IMR-90 (cell line): ENCODE measurements around the gene RRP9. TPM values are rescaled to one million over a fixed set of nuclear protein-coding genes. Genes with fewer than 3 reads are reported as not detected.

ENCODE experiments used
- ATAC-seq: fragments of 200-7000 bp; cut with Tn5 transposase; 2 replicates; pipeline ENCODE4 v1.9.1; 2020; ENCODE audit warnings: low read depth, mild to moderate bottlenecking, moderate library complexity
- BruUV-seq: library from RNA; stranded (reverse); fragments of 400-500 nt; replicated peaks from 2 replicates; lab custom pipeline; 2021; lab: Mats Ljungman, UMichigan
- CTCF ChIA-PET: fragments of 300-600 bp; formaldehyde crosslinking; extraction: SDS; loops from one replicate; lab custom pipeline; 2021; ENCODE audit warnings: antibody characterized with exemption; lab: Yijun Ruan, JAX
- POLR2A ChIA-PET: fragments of 300-600 bp; sonication (Branson Sonifier 250); formaldehyde crosslinking; loops from one replicate; lab custom pipeline; 2022; ENCODE audit warnings: antibody characterized with exemption; ENCODE audit not compliant: unreplicated experiment; lab: Charles Lee
- DNase-seq: peaks from one replicate; pipeline ENCODE4 v3.0.0; 2013
- H2AFZ ChIP-seq: replicated peaks from 2 replicates; pipeline ENCODE3; 2013; ENCODE audit warnings: low read length, mild to moderate bottlenecking; ENCODE audit not compliant: poor library complexity
- H2AK5ac ChIP-seq: 2 replicates; pipeline ENCODE4 v1.6.1; 2013; ENCODE audit warnings: low read depth, low read length, inconsistent platforms
- H2AK9ac ChIP-seq: replicated peaks from 2 replicates; pipeline ENCODE3; 2013; ENCODE audit warnings: mild to moderate bottlenecking, low read depth, low read length, moderate library complexity; ENCODE audit not compliant: poor library complexity
- H2BK120ac ChIP-seq: 2 replicates; pipeline ENCODE4 v1.6.1; 2013; ENCODE audit warnings: low read depth, low read length, inconsistent platforms
- H2BK15ac ChIP-seq: 3 replicates; pipeline ENCODE4 v1.6.1; 2013; ENCODE audit warnings: low read depth, low read length, inconsistent platforms
- H2BK20ac ChIP-seq: 2 replicates; pipeline ENCODE4 v1.6.1; 2013; ENCODE audit warnings: low read depth, mild to moderate bottlenecking, inconsistent platforms, low read length, moderate library complexity
- H2BK5ac ChIP-seq: 2 replicates; pipeline ENCODE4 v1.6.1; 2013; ENCODE audit warnings: mild to moderate bottlenecking, low read depth, low read length, inconsistent platforms; ENCODE audit not compliant: poor library complexity, severe bottlenecking
- H3K14ac ChIP-seq: replicated peaks from 2 replicates; pipeline ENCODE4 v1.6.1; 2013; ENCODE audit warnings: low read depth, low read length, inconsistent platforms
- H3K18ac ChIP-seq: 2 replicates; pipeline ENCODE4 v1.6.1; 2013; ENCODE audit warnings: low read depth, low read length, control low read depth
- H3K23ac ChIP-seq: 2 replicates; pipeline ENCODE4 v1.6.1; 2013; ENCODE audit warnings: low read depth, low read length, inconsistent platforms
- H3K27ac ChIP-seq: 2 replicates; pipeline ENCODE4 v1.5.1; 2013; ENCODE audit warnings: mild to moderate bottlenecking, control low read depth, low read length; ENCODE audit not compliant: insufficient read depth
- H3K27me3 ChIP-seq: 2 replicates; pipeline ENCODE4 v1.6.1; 2013; ENCODE audit warnings: low read length; ENCODE audit not compliant: control insufficient read depth, insufficient read depth
- H3K36me3 ChIP-seq: 2 replicates; pipeline ENCODE4 v1.6.1; 2013; ENCODE audit warnings: low read length, mixed read lengths; ENCODE audit not compliant: control insufficient read depth, insufficient read depth
- H3K4ac ChIP-seq: 2 replicates; pipeline ENCODE4 v1.6.1; 2013; ENCODE audit warnings: low read depth, low read length, inconsistent platforms
- H3K4me1 ChIP-seq: 2 replicates; pipeline ENCODE4 v1.6.1; 2013; ENCODE audit warnings: low read length, mixed read lengths; ENCODE audit not compliant: control insufficient read depth, insufficient read depth
- H3K4me2 ChIP-seq: 2 replicates; pipeline ENCODE4 v1.6.1; 2013; ENCODE audit warnings: low read depth, mild to moderate bottlenecking, control low read depth, low read length, moderate library complexity
- H3K4me3 ChIP-seq: 2 replicates; pipeline ENCODE4 v1.5.1; 2013; ENCODE audit warnings: low read depth, mild to moderate bottlenecking, control low read depth, low read length, moderate library complexity; ENCODE audit not compliant: insufficient read depth
- H3K56ac ChIP-seq: 2 replicates; pipeline ENCODE4 v1.6.1; 2013; ENCODE audit warnings: low read length, inconsistent platforms; ENCODE audit not compliant: insufficient read depth; ENCODE audit errors: extremely low read depth
- H3K79me1 ChIP-seq, 2 experiments: 2 replicates each; pipeline ENCODE4 v1.6.1; 2013; ENCODE audit warnings: low read length in 2 of 2, inconsistent platforms in 1 of 2, low read depth in 1 of 2
- H3K9ac ChIP-seq: 2 replicates; pipeline ENCODE4 v1.6.1; 2013; ENCODE audit warnings: low read depth, low read length, control low read depth
- H3K9me1 ChIP-seq: 2 replicates; pipeline ENCODE4 v1.6.1; 2013; ENCODE audit warnings: low read length, inconsistent platforms; ENCODE audit not compliant: insufficient read depth
- H3K9me3 ChIP-seq: 2 replicates; pipeline ENCODE4 v1.6.1; 2013; ENCODE audit warnings: low read length; ENCODE audit not compliant: control insufficient read depth, insufficient read depth
- H4K20me1 ChIP-seq: 2 replicates; pipeline ENCODE4 v1.6.1; 2013; ENCODE audit warnings: low read length, inconsistent platforms; ENCODE audit not compliant: insufficient read depth
- H4K5ac ChIP-seq: 2 replicates; pipeline ENCODE4 v1.6.1; 2013; ENCODE audit warnings: mild to moderate bottlenecking, low read depth, low read length, control low read depth
- H4K8ac ChIP-seq, 2 experiments: 2 replicates each; pipeline ENCODE4 v1.6.1; 2013; ENCODE audit warnings: low read depth in 2 of 2, low read length in 2 of 2, control low read depth in 1 of 2, inconsistent platforms in 1 of 2
- H4K91ac ChIP-seq: 2 replicates; pipeline ENCODE4 v1.6.1; 2013; ENCODE audit warnings: low read depth, low read length, inconsistent platforms; ENCODE audit not compliant: insufficient read depth
- BHLHE40 ChIP-seq: fragments of 150-350 bp; IDR thresholded peaks from 2 replicates; pipeline ENCODE4 v1.6.1; 2016; ENCODE audit warnings: mild to moderate bottlenecking, low read depth, low read length
- CTCF ChIP-seq: conservative IDR thresholded peaks from 2 replicates; pipeline ENCODE4 v1.5.1; 2012; ENCODE audit warnings: mild to moderate bottlenecking, low read depth, low read length, improper control_type of control experiment
- ELK1 ChIP-seq: fragments of 150-350 bp; IDR thresholded peaks from 2 replicates; pipeline ENCODE4 v1.6.1; 2016; ENCODE audit warnings: low read depth, mild to moderate bottlenecking, low read length, moderate library complexity, borderline replicate concordance
- FOS ChIP-seq: fragments of 150-350 bp; IDR thresholded peaks from 2 replicates; pipeline ENCODE4 v1.6.1; 2016; ENCODE audit warnings: low read depth, low read length
- MXI1 ChIP-seq: IDR thresholded peaks from 2 replicates; pipeline ENCODE4 v1.6.1; 2012; ENCODE audit warnings: low read depth, mild to moderate bottlenecking, low read length, moderate library complexity, borderline replicate concordance
- RAD21 ChIP-seq: IDR thresholded peaks from 2 replicates; pipeline ENCODE4 v1.6.1; 2012; ENCODE audit warnings: low read length, improper control_type of control experiment
- RCOR1 ChIP-seq: IDR thresholded peaks from 2 replicates; pipeline ENCODE4 v1.6.1; 2012; ENCODE audit warnings: mild to moderate bottlenecking, low read length, improper control_type of control experiment; ENCODE audit not compliant: insufficient replicate concordance
- WGBS, 2 experiments: methylation state at CpG; one replicate each; pipeline versions ENCODE4 v1.1.5 to v1.1.7; 2013; ENCODE audit warnings: missing lambda C conversion rate in 2 of 2; ENCODE audit not compliant: insufficient read length in 1 of 2; ENCODE audit errors: extremely low coverage in 2 of 2; 5-methylcytosine and 5-hydroxymethylcytosine counted together
- dilution Hi-C: fragments of 300-500 bp; cut with HindIII; formaldehyde crosslinking; loops from one replicate; pipeline ENCODE4 v1.14.3; 2018; ENCODE audit warnings: low sequenced_read_pairs; ENCODE audit not compliant: unreplicated experiment
- in situ Hi-C: fragments of 300-500 bp; cut with MboI; formaldehyde crosslinking; loops from 3 replicates; pipeline ENCODE4 v1.14.3; 2019; ENCODE audit warnings: low sequenced_read_pairs, inconsistent platforms, mixed read lengths
- intact Hi-C: fragments of 100-400 bp; cut with micrococcal nuclease; formaldehyde crosslinking; loops from 2 replicates; pipeline ENCODE4 v1.10.0; 2022
- polyA plus RNA-seq, 3 experiments: library from polyadenylated mRNA; depleted of rRNA; stranded (reverse); fragments of >200 nt; gene quantifications; 2 replicates each; pipeline ENCODE4 v1.2.3, GENCODE V29; 2012; ENCODE audit warnings: low replicate concordance in 1 of 3
- total RNA-seq: library from RNA; depleted of rRNA; stranded (reverse); fragments of >200 nt; gene quantifications from 2 replicates; pipeline ENCODE4 v1.2.3, GENCODE V29; 2012

Gene RRP9
- total and polyA plus RNA-seq, 2 of the 4 experiments (the other 2 are of a cell fraction), result 30.9 to 39.8 TPM

GRCh38 chr3:51954105-51954504 lies 12.4 kb upstream of the RRP9 start:
- Histone ChIP-seq H2BK15ac (no peak overlapping the region), H3K4ac (peak overlapping the region; percentile 30), H3K79me1 (no peaks in the 10 kb centered on the region), H3K9ac (no peak overlapping the region), H3K14ac (no peak overlapping the region), H4K20me1 (peaks cover 3% of the 10 kb centered on the region; the same call in 1 of the 2 replicates), H3K27ac (no peak overlapping the region), H4K8ac (peak overlapping the region; percentile 36 to 41; a peak in 1 of 4 replicates), H2BK5ac (no peak overlapping the region), H3K56ac (no peak overlapping the region), H2AFZ (no peak overlapping the region), H2AK5ac (peak overlapping the region; percentile 47; the same call in 1 of the 2 replicates), H3K4me1 (peaks cover 9% of the 10 kb centered on the region), H2AK9ac (no peak overlapping the region), H3K4me3 (no peak overlapping the region), H3K4me2 (no peak overlapping the region), H2BK120ac (peak overlapping the region; percentile 25; the same call in 1 of the 2 replicates), H3K9me1 (peaks cover 6% of the 10 kb centered on the region; the same call in 1 of the 2 replicates), H4K5ac (peak overlapping the region; percentile 69), H3K27me3 (no peaks in the 10 kb centered on the region), H4K91ac (no peak overlapping the region), H2BK20ac (0 out of 2 replicates have a peak overlapping the region, but pooled peaks have one; percentile 43), H3K18ac (no peak overlapping the region), H3K9me3 (no peaks in the 10 kb centered on the region), H3K23ac (no peak overlapping the region), H3K36me3 (peaks cover 17% of the 10 kb centered on the region; the same call in 1 of the 2 replicates)
- BruUV-seq, result no TSS peak
- TF ChIP-seq RCOR1 (no peak), ELK1 (no peak), MXI1 (no peak), BHLHE40 (no peak), CTCF (no peak), RAD21 (no peak), FOS (no peak)
- in situ Hi-C loops (loop anchor here (25.0 kb wide), 1 partner anchor 1617 kb away; the partner anchor contains the start of genes RASSF1, TUSC2 and ZMYND10), dilution Hi-C loops (no loop called here), intact Hi-C loops (no loop called here)
- ATAC-seq (no peak), DNase-seq (no peak)
- WGBS, 2 experiments, result 80% methylated on average over 3 of the region's 6 CpGs; no CpG with 5 or more reads in 1 of the 2 experiments
- POLR2A ChIA-PET, result interaction anchor here (1.0 kb wide), 1 partner anchor 13 kb away, joined by 3 read pairs; the partner anchor contains the start of gene RRP9
- CTCF ChIA-PET, result interaction anchor here (0.9 kb wide), 1 partner anchor 20 kb away, joined by 4 read pairs; the partner anchor contains the start of gene ABHD14B
